SH-SY5Y (cell line): Measurements from ENCODE around the gene MCIDAS.

Experiments
- GATA2 ChIP-seq: IDR thresholded peaks from 2 replicates; pipeline ENCODE4 v1.6.1; 2011; ENCODE audit warnings: mild to moderate bottlenecking, low read depth, low read length
- GATA3 ChIP-seq: IDR thresholded peaks from 2 replicates; pipeline ENCODE4 v1.6.1; 2011; ENCODE audit warnings: low read depth, mild to moderate bottlenecking, low read length, moderate library complexity

DNA sequence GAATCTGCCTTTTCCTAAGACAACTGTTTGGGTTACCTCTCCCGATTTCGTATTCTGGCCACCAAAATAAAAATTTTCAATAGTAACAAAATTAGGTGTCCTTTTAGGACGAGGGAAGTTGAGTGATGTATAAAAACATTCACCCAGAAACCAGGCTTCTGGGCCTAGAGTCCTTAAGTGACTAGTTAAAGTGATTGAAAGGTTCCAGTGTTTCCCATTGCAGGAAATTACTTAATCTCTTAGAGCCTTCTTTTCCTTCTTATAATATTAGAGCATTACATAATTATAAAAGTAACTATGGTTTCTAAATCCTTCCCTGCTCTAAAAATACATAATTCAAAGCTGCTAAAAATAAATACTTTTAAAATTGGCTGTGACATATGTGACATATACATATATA lies 7.3 kb downstream of the MCIDAS start:
- TF ChIP-seq GATA2 (no peak), GATA3 (no peak)
